ENCODE data around the gene LMOD3.

DNA sequence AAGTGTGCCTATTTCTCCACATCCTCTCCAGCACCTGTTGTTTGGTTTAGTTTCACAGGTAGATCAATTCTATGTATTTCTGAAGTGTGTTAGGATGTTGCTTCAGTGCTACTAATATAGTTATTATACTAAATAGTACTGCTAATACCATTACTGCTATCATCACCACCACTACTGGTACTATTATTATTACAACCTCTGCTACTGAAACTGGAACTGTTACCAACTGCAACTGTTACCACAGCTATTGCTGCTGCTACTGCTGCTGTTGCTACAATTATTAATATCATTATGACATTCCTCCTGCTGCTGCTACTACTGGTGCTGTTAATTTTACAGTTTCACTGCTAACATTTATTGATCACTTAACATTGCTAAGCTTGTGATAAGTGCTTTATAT lies 8.3 kb upstream of the LMOD3 start:
- TF ChIP-seq CTCF (IDR thresholded peaks at IDR 0.05; ENCODE audit: insufficient read depth, low read length): no peak
- TF ChIP-seq POLR2AphosphoS5 (IDR thresholded peaks at IDR 0.05; ENCODE audit: low read depth): no peak
- TF ChIP-seq, protein P1, sequence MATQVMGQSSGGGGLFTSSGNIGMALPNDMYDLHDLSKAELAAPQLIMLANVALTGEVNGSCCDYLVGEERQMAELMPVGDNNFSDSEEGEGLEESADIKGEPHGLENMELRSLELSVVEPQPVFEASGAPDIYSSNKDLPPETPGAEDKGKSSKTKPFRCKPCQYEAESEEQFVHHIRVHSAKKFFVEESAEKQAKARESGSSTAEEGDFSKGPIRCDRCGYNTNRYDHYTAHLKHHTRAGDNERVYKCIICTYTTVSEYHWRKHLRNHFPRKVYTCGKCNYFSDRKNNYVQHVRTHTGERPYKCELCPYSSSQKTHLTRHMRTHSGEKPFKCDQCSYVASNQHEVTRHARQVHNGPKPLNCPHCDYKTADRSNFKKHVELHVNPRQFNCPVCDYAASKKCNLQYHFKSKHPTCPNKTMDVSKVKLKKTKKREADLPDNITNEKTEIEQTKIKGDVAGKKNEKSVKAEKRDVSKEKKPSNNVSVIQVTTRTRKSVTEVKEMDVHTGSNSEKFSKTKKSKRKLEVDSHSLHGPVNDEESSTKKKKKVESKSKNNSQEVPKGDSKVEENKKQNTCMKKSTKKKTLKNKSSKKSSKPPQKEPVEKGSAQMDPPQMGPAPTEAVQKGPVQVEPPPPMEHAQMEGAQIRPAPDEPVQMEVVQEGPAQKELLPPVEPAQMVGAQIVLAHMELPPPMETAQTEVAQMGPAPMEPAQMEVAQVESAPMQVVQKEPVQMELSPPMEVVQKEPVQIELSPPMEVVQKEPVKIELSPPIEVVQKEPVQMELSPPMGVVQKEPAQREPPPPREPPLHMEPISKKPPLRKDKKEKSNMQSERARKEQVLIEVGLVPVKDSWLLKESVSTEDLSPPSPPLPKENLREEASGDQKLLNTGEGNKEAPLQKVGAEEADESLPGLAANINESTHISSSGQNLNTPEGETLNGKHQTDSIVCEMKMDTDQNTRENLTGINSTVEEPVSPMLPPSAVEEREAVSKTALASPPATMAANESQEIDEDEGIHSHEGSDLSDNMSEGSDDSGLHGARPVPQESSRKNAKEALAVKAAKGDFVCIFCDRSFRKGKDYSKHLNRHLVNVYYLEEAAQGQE (IDR thresholded peaks at IDR 0.05; ENCODE audit: insufficient replicate concordance, low read depth): no peak
- no peak for TF ChIP-seq GABPA (IDR thresholded peaks at IDR 0.05; ENCODE audit: low read depth)
